IPS-18c (cell line): ENCODE data around the gene ATP7B.
"Not testable (repeated sequence)": the region's sequence is repeated elsewhere in the genome, so short reads cannot be mapped to it uniquely, and the experiment has no call there.

Experiments
- H3K4me3 ChIP-seq: 2 replicates; pipeline ENCODE4 v1.7.0; 2013; ENCODE audit warnings: low read depth, mild to moderate bottlenecking, low read length, moderate library complexity; ENCODE audit not compliant: insufficient read depth
- H3K9me3 ChIP-seq: one replicate; pipeline ENCODE4 v1.6.1; 2013; ENCODE audit warnings: mild to moderate bottlenecking, low read length, moderate library complexity; ENCODE audit not compliant: control insufficient read depth, insufficient read depth

Gene ATP7B

DNA sequence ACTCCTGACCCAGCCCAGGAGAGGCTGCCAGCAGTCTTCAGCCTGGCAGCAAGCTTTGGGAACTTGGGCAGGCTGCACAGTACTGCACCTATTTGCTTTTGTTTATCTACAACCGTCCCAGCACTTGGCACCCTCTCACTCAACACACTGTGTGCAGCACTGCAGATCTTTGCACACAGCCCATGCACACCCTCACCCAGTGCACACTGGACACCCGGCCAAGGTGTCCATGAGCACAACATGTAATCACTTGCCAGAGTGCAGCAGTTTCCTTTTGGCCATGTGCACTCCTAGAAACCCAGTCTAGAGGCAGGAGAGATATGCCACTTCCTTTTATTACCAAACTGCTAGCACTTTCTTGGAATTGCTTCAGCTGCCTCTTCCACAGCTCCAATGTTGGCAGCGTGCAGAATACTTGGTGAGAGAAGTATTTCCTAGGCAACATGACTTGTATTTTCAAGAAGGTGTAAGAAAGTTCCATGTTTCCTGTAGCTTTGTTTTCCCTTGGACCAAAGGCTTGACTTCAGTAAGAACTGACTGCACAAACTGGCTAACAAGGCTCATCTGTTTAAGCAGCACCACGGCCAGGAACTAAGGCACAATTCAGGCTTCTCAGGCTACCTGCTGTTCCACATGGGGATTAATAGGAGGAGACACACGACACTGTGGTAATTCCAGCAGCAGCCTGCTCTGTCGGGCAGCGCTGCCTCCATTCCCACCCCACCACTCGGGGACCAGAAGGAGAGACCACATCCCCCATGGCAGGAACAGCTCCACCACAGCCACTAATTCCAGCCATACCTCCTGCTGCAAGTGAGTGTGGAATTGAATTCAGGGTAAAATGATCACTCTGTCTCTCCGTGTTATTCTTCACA is 15.3 kb downstream of the ATP7B start:
- H3K4me3 ChIP-seq = no peak overlapping the region
- H3K9me3 ChIP-seq = no peaks in the 10 kb centered on the region

DNA sequence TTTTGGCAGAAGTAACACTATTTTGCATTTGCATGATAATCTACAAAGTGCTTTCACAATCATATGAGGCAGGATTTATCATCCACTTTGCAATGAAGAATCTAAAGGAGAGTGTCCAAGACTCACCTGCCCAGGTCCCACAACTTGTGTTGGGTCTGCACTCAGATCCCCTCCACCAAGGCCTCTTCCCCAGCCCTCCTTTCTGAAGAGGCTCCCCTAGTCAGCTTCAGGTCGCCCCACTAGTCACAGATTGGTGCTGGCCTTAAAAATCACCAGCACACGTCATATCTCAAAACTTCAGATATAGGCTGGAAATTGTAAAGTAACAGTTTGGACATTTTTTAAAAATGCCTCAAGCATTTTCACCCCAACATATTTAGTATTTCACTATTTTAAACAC is 17.5 kb downstream of the ATP7B start:
- H3K4me3 ChIP-seq = no peak overlapping the region

DNA sequence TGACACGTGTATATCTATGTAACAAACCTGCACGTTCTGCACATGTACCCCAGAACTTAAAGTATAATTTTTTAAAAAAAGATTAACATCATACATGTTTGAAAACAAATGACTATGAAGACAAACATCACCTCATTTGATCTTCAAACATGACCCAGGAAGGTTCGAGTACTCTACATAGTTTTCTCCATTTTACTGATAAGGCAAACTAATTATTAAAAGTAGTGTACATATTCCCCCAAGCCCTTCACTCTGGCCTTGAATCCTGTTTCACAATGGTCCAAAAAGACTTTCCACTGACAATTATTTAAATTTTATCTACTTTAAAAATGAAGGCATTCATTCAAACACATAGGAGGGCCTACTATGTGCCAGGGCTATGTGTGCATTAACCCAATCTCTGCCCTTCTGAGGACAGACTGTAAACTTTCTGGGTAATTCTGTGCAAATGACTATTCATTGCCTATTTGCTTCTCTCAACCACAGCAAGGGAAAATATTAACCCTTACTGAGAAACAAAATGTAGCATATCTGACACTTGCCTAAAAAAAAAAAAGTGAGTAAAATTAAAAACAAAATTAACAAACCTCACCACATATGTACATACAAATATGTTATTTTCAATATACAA is 22.1 kb downstream of the ATP7B start:
- Histone ChIP-seq H3K9me3 (no peaks in the 10 kb centered on the region), H3K4me3 (no peak overlapping the region)

More for the DNA sequence above, 17.5 kb downstream of the ATP7B start:
- H3K9me3 ChIP-seq = no peaks in the 10 kb centered on the region

DNA sequence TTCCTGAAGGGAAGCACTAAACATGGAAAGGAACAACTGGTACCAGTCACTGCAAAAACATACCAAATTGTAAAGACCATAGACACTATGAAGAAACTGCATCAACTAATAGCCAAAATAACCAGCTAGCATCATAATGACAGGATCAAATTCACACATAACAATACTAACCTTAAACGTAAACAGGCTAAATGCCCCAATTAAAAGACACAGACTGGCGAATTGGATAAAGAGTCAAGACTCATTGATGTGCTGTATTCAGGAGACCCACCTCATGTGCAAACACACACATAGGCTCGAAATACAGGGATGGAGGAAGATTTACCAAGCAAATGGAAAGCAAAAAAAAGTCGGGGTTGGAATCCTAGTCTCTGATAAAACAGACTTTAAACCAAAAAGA is 26.3 kb downstream of the ATP7B start:
- not testable (repeated sequence) for H3K9me3 ChIP-seq, H3K4me3 ChIP-seq

DNA sequence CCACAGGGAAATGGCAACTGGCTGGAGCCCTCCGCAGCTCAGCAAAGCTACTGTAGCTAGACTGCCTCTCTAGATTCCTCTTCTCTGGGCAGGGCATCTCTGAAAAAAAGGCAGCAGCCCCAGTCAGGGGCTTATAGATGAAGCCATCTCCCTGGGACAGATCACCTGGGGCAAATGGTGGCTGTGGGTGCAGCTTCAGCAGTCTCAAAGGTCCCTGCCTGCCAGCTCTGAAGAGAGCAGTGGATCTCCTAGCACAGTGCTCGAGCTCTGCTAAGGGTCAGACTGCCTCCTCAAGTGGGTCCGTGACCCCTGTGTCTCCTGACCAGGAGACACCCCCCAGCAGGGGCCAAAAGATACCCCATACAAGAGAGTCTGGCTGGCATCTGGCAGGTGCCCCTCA is 28.0 kb downstream of the ATP7B start:
- not testable (repeated sequence) for H3K4me3 ChIP-seq

DNA sequence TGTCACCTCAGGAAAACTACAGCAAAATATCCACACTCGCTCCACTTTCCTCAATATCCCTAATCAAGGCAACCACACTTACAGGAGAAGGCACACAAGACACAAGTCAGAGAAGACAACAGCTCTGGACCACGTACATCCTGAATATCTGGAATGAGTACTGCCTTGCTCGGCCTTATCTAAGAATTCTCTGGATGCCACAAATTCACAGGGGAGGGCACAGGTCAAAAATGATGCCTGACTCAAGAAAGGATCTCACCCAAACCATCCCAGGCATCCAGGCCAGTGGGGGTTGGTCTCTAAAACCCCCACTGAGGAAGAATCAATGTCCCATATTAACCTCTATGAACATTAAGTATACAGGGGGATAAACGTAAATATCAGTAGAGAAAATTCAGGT is 29.9 kb downstream of the ATP7B start:
- H3K4me3 ChIP-seq = no peak overlapping the region

More for the DNA sequence above, 28.0 kb downstream of the ATP7B start:
- H3K9me3 ChIP-seq = not testable (repeated sequence)

DNA sequence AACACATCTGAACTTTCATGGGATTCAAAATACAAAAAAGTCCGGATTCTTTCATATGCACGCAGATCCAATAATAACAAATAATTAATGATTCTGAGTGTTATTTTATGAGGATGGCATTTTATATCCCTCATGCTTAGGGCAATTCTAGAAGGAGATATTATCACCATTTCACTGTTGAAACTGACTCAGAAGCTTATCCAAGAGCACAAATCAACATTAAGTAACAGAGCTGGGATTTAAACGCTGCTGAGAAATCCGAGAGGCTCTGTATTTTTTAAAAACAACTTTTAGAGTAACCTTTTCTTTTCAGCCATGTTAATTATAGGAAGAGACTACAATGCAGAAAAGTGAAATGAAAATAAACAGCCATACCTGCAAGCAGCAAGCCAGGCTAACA is 30.3 kb downstream of the ATP7B start:
- no peak overlapping the region for H3K4me3 ChIP-seq
- no peaks in the 10 kb centered on the region for H3K9me3 ChIP-seq

More for the DNA sequence above, 29.9 kb downstream of the ATP7B start:
- no peaks in the 10 kb centered on the region for H3K9me3 ChIP-seq

DNA sequence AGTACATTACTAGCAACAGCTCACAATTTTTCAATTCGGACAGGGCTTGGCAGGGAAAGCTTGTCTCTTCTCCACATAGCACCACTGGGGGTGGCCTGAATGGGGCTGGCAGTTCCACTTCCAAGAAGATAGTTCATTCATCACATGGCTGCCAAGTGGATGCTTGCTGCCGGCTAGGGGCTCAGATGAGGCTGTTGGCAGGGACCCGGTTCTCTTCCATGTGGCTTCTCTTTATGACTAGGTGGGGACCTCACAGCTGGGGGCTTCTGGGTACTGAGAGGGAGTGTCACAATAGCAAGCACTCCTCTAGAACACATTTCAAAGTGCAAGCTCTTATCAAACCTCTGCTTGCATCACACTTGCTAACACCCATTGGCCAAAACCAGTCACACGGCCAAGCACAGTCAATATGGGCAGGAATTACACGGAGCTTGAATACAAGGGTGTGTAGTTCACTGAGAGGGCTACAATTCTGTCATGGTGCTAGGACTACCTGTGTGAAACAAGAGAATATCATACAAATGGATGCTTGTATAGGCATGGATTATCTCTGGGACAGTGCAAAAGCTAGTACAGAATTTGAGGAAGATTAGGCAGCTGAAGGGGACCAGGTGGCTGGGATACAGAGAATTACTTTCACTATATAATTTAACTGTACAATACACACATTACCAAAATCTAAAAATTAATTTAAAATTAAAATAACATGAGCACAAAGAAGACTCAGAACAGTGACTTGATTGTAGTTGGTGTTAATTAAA is 32.3 kb downstream of the ATP7B start:
- Histone ChIP-seq H3K4me3 (no peak overlapping the region), H3K9me3 (no peaks in the 10 kb centered on the region)

DNA sequence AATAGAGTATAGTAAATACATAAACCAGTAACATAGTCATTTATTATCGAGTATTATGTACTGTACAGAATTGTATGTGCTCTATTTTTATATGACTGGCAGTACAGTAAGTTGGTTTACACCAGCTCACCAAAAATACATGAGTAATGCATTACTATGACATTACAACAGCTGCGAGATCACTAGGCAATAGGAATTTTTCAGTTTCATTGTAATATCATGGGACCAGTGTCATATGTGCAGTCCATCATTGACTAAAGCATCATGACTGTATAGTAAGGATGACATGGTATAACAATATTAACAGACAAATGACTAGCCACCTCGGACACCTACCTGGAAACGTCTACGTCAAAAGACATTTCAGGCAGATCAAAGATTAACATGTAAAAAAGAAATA is 33.6 kb downstream of the ATP7B start:
- Histone ChIP-seq H3K9me3 (no peaks in the 10 kb centered on the region), H3K4me3 (no peak overlapping the region)

DNA sequence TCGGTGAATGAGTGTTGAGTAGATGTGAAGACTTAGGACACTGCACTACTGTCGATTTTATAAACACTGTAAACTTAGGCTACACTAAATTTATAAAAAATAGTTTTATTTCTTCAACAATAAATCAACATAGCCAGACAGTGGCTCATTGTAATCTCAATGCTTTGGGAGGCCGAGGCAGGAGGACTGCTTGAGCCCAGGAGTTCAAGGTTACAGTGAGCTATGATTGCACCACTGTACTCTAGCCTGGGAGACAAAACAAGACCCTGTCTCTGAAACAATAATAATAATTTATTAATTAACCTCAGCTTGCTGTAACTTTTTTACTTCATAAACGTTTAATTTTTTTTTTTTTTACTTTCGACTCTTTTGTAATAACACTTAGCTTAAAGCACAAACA is 34.4 kb downstream of the ATP7B start:
- Histone ChIP-seq H3K9me3 (no peaks in the 10 kb centered on the region), H3K4me3 (no peak overlapping the region)

DNA sequence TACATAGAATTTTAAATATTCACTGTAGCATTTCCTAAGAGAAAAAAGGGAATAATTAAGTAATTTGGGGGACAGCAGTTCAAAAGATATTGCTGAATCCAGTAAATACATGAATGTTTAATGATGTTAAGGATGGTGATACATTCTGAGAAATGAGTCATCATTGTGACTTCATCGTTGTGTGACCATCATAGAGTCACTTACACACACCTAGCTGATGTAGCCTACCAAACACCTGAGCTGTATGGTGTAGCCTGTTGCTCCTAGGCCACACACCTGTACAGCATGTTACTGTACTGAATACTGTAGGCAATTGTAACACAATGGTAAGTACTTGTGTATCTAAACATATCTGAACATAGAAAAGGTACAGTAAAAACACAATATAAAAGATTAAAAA is 34.8 kb downstream of the ATP7B start:
- Histone ChIP-seq H3K9me3 (no peaks in the 10 kb centered on the region), H3K4me3 (no peak overlapping the region)

DNA sequence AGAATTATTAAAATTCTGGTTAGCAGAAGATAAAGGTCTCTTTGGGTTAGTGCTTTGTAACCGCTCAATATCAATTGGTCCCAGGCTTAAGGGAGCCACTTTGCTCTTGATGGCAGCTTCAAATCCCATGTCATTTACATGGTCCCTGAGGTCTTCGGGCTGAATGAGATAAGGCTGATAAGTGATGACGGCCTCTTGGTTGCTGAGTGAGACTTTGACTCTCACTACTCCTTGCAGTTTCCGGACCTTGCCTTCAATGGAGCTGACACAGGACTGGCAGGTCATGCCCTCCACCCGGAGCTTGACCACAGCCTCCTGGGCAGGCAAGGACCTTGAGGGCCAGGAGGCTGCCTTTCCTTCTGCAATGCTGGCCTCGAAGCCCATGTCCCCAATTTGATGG is 36.8 kb downstream of the ATP7B start:
- Histone ChIP-seq H3K9me3 (no peaks in the 10 kb centered on the region), H3K4me3 (no peak overlapping the region)

DNA sequence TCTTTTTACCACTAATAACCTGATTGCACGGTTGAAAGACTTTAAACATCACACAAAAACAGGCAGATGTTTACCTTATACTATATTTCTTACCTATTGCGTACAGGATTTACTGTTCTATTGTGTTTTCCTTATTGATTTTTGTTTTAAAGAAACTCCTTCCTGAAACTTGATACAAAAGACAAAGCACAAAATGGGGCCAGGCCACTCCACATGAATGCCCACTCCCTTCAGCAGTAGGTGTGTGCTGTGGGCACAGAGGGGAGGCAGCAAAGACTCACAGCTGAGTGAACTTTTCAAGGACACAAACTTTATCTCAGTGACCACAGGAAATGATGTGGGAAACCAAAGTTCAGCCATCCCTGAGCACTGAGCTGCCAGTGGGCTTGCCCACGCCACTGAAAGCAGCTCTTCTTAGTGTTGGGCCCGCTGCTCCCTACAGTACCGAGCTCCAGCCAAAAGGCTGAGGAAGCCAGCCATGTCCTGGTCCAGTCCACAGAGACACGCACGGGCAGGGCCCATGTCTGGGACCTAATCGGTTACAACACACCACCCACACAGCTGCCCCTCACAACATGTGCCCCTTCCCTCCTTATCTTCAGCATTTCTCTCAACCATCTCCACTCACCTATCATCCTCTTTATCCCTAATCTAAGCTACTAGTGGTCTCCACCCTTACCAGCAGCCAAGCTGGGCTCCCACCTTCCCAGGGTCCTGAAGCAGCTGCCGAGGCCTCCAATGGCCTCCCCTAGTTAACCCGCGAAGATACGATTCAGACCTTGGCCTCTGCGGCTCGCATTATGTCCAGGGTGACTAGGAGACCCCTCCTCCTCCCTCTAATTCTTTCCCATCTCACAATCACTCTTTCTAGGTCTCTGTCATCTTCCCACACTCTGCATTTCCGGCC is 39.5 kb downstream of the ATP7B start:
- H3K9me3 ChIP-seq = no peaks in the 10 kb centered on the region
- no peak overlapping the region for H3K4me3 ChIP-seq

DNA sequence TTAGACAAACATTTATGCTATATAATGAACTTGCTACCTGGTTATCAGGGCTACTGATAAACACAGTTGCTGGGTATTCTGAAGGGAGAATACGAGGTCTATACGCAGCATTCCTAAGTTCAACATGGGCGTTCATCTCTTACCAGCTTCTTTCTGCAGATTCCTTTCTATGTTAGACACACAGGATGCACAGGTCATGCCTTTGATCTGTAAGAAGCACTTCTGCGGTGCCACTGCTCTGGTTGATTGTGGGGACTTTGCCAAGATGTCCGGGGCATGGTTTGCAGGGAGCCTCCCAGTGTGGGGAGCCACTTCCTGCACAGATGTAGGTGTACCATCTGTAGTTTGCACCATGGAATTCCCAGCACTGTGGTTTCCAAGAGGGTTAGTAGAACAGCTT is 40.9 kb downstream of the ATP7B start:
- H3K9me3 ChIP-seq = no peaks in the 10 kb centered on the region

DNA sequence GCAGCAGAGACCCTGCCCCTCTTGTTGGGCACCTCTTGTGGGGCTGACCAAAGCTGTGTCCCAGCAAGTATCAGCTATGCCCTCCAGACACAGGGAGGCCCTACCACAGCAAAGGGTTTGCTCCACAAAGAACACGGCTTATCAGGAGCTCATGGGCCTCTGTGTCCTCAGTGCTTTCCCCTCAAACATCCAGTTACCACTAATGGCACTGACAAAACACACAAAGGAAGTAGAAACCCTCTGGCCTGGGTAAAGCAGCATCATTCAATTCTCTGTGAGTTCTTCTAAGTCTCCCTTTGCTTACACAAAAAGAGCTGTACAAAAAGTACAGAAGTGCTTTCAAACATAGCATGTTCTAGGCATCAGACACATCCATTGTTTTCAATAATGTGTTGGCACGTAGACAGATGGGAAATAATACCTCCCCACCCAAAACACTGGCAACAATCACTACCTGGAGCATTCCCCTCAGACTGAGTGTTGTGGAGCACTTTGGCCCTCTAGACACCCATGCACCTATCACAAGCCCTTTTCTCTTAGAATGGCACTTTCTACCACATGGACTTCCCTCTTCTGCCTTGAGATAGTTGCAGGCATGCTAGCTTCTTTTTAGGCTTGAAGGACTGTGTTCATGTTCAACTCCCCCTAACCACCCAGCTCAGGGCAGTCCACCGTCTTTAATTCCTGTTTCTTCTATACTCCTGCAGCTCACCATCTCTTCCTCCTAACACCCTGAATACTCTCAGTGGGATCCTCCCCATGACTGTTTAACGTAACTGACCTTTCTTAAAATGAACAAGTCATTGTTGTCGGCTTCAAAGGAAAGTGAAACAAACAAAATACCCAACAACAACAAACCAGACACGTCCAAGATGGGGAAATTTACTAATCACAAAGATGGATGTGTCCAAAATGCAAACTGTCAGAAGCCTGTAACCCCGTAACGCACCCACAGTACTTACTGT is 43.5 kb downstream of the ATP7B start:
- Histone ChIP-seq H3K9me3 (no peaks in the 10 kb centered on the region), H3K4me3 (no peak overlapping the region)

More for the DNA sequence above, 40.9 kb downstream of the ATP7B start:
- H3K4me3 ChIP-seq = no peak overlapping the region

DNA sequence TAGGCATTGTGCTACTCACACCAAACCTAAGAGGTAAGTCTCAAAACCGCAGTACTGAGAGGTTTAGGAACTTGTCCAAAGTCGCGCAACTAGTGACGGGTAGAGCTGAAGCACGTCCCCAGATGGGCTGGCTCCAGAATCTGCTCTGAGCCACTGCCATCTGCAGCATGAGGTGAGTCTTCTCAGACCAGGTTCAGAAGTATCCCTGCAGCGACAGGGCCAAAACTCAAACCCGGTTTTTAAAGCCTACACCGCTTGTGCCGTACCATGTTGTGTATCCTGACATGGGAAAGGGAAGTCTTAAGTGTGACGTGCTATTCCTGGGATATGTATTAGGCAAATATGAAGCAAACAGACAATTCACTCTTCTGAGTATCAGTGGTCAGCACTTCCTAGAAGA is 45.1 kb downstream of the ATP7B start:
- no peaks in the 10 kb centered on the region for H3K9me3 ChIP-seq

More for the DNA sequence above, 45.1 kb downstream of the ATP7B start:
- no peak overlapping the region for H3K4me3 ChIP-seq
